H1 (cell line): ENCODE data around the gene NOS1AP.

Source experiments
- CHD2 ChIP-seq: IDR thresholded peaks from 2 replicates; pipeline ENCODE4 v1.6.1; 2012; ENCODE audit warnings: low read length, improper control_type of control experiment
- TEAD4 ChIP-seq: IDR thresholded peaks from 2 replicates; pipeline ENCODE4 v1.6.1; 2012; ENCODE audit warnings: low read depth, low read length, inconsistent platforms, mixed read lengths

GRCh38 chr1:162212713-162213112 is 143.2 kb downstream of the NOS1AP start:
- TF ChIP-seq CHD2 (no peak), TEAD4 (no peak)
